22Rv1 (cell line): ENCODE data around the gene CYP21A2.
"Not testable (repeated sequence)": the region's sequence is repeated elsewhere in the genome, so short reads cannot be mapped to it uniquely, and the experiment has no call there.

Experiments
- CTCF ChIP-seq: fragments of 450-650 bp; IDR thresholded peaks from 2 replicates; pipeline ENCODE4 v1.5.1; 2017; ENCODE audit warnings: mild to moderate bottlenecking
- ZFX ChIP-seq: fragments of 450-650 bp; IDR thresholded peaks from 2 replicates; pipeline ENCODE4 v1.6.1; 2017; ENCODE audit warnings: antibody characterized with exemption, borderline replicate concordance

GRCh38 chr6:32028631-32029030 lies 9.6 kb upstream of the CYP21A2 start:
- TF ChIP-seq ZFX, CTCF: not testable (repeated sequence)
